Neural cell (in vitro differentiated cells): ENCODE results near the gene ABCA13. TPM values are rescaled to one million over a fixed set of nuclear protein-coding genes. Genes with fewer than 3 reads are reported as not detected.

Source experiments
- H2AFZ ChIP-seq: fragments of 200-600, 300-800 bp; sonication (generic), shearing (Covaris generic); 2 replicates; pipeline ENCODE4 v1.6.0; 2014; ENCODE audit warnings: low read depth, mild to moderate bottlenecking, antibody characterized with exemption, low read length, moderate library complexity
- H3F3A ChIP-seq: fragments of 200-600 bp; shearing (Covaris generic); 2 replicates; pipeline ENCODE4 v1.6.1; 2016; ENCODE audit warnings: mild to moderate bottlenecking, moderate library complexity, mixed read lengths, antibody characterized with exemption, low read length; ENCODE audit not compliant: insufficient read depth, poor library complexity, severe bottlenecking
- H3K27ac ChIP-seq: fragments of 200-600, 300-800 bp; sonication (generic), shearing (Covaris generic); 2 replicates; pipeline ENCODE4 v1.5.1; 2014; ENCODE audit warnings: mild to moderate bottlenecking, low read length, moderate library complexity
- H3K27me3 ChIP-seq: fragments of 300-800, 200-600 bp; sonication (generic), shearing (Covaris generic); 2 replicates; pipeline ENCODE4 v1.6.0; 2014; ENCODE audit warnings: mild to moderate bottlenecking, low read depth, low read length, moderate library complexity; ENCODE audit not compliant: insufficient read depth
- H3K36me3 ChIP-seq: fragments of 300-800, 200-600 bp; sonication (generic), shearing (Covaris generic); 2 replicates; pipeline ENCODE4 v1.5.1; 2014; ENCODE audit warnings: mild to moderate bottlenecking, antibody characterized with exemption, low read length, moderate library complexity; ENCODE audit not compliant: insufficient read depth
- H3K4me2 ChIP-seq: fragments of 300-800, 200-600 bp; sonication (generic), shearing (Covaris generic); 2 replicates; pipeline ENCODE4 v1.6.0; 2014; ENCODE audit warnings: mild to moderate bottlenecking, low read length
- H3K4me3 ChIP-seq: fragments of 300-800, 200-600 bp; sonication (generic), shearing (Covaris generic); 2 replicates; pipeline ENCODE4 v1.5.1; 2014; ENCODE audit warnings: mild to moderate bottlenecking, low read length, moderate library complexity
- H3K79me2 ChIP-seq: fragments of 200-600 bp; shearing (Covaris generic); replicated peaks from 2 replicates; pipeline ENCODE4 v1.6.0; 2014; ENCODE audit warnings: mild to moderate bottlenecking, low read length, moderate library complexity; ENCODE audit not compliant: insufficient read depth
- H3K9ac ChIP-seq: fragments of 300-800, 200-600 bp; sonication (generic), shearing (Covaris generic); 2 replicates; pipeline ENCODE4 v1.6.1; 2016; ENCODE audit warnings: mild to moderate bottlenecking, low read length, mixed read lengths
- H3K9me2 ChIP-seq: fragments of 200-600 bp; shearing (Covaris generic); 2 replicates; pipeline ENCODE4 v1.6.1; 2016; ENCODE audit warnings: mild to moderate bottlenecking, low read length, mixed read lengths; ENCODE audit not compliant: insufficient read depth
- H3K9me3 ChIP-seq: fragments of 200-600, 300-800 bp; sonication (generic), shearing (Covaris generic); 2 replicates; pipeline ENCODE4 v1.6.1; 2016; ENCODE audit warnings: mild to moderate bottlenecking, mixed run types, low read length, moderate library complexity, mixed read lengths
- H4K20me1 ChIP-seq: fragments of 200-600 bp; shearing (Covaris generic); 2 replicates; pipeline ENCODE4 v1.6.1; 2016; ENCODE audit warnings: mild to moderate bottlenecking, mixed run types; ENCODE audit not compliant: insufficient read depth
- CTCF ChIP-seq: fragments of 450-650 bp; IDR thresholded peaks from 2 replicates; pipeline ENCODE4 v1.5.1; 2014; ENCODE audit warnings: antibody characterized with exemption, mild to moderate bottlenecking, moderate library complexity; ENCODE audit not compliant: poor library complexity, severe bottlenecking
- EP300 ChIP-seq: fragments of 450-650 bp; conservative IDR thresholded peaks from 2 replicates; pipeline ENCODE4 v1.6.1; 2014; ENCODE audit warnings: antibody characterized with exemption, mild to moderate bottlenecking, moderate library complexity; ENCODE audit not compliant: poor library complexity, severe bottlenecking
- EZH2 ChIP-seq: fragments of 200-600, 300-800 bp; shearing (Covaris generic), sonication (generic); IDR thresholded peaks from 2 replicates; pipeline ENCODE4 v1.6.1; 2014; ENCODE audit warnings: antibody characterized with exemption, low read length, borderline replicate concordance, mild to moderate bottlenecking; ENCODE audit not compliant: insufficient read depth, poor library complexity, severe bottlenecking
- MXI1 ChIP-seq: fragments of 450-650 bp; conservative IDR thresholded peaks from 2 replicates; pipeline ENCODE4 v1.6.1; 2014; ENCODE audit warnings: antibody characterized with exemption, mild to moderate bottlenecking; ENCODE audit not compliant: poor library complexity, severe bottlenecking
- POLR2AphosphoS5 ChIP-seq: IDR thresholded peaks from 2 replicates; pipeline ENCODE4 v1.6.1; 2012
- RAD21 ChIP-seq: fragments of 450-650 bp; conservative IDR thresholded peaks from 2 replicates; pipeline ENCODE4 v1.6.1; 2014; ENCODE audit warnings: antibody characterized with exemption, mild to moderate bottlenecking, moderate library complexity
- REST ChIP-seq: IDR thresholded peaks from 2 replicates; pipeline ENCODE4 v1.6.1; 2012; ENCODE audit warnings: borderline replicate concordance
- SMC3 ChIP-seq: fragments of 450-650 bp; conservative IDR thresholded peaks from 2 replicates; pipeline ENCODE4 v1.6.1; 2014; ENCODE audit warnings: antibody characterized with exemption, mild to moderate bottlenecking, moderate library complexity; ENCODE audit not compliant: poor library complexity
- TAF1 ChIP-seq: IDR thresholded peaks from 2 replicates; pipeline ENCODE4 v1.6.1; 2012; ENCODE audit warnings: low read depth
- polyA plus RNA-seq: library from polyadenylated mRNA; depleted of rRNA; stranded (reverse); fragments of >200 nt; gene quantifications from 2 replicates; pipeline ENCODE4 v1.2.3, GENCODE V29; 2014

Gene ABCA13
- polyA plus RNA-seq, 1 donor from 2014 or later = 0.20 TPM

GRCh38 chr7:48446721-48447120, 275.5 kb downstream of the ABCA13 start:
- no peaks in the 10 kb centered on the region for H3K27me3 ChIP-seq
- H3K79me2 ChIP-seq = no peaks in the 10 kb centered on the region
- H3K4me2 ChIP-seq = no peak overlapping the region
- no peak overlapping the region for H3K27ac ChIP-seq
- H3K4me3 ChIP-seq = no peak overlapping the region
- H3F3A ChIP-seq = no peaks in the 10 kb centered on the region
- H3K9me3 ChIP-seq = no peaks in the 10 kb centered on the region
- H4K20me1 ChIP-seq = no peaks in the 10 kb centered on the region
- no peak overlapping the region for H2AFZ ChIP-seq
- no peaks in the 10 kb centered on the region for H3K9me2 ChIP-seq
- TF ChIP-seq POLR2AphosphoS5 (no peak), EP300 (no peak), TAF1 (no peak), REST (no peak), RAD21 (no peak), SMC3 (no peak)
- H3K9ac ChIP-seq = no peak overlapping the region
- H3K36me3 ChIP-seq = no peaks in the 10 kb centered on the region

GRCh38 chr7:48452218-48452617, 281.0 kb downstream of the ABCA13 start:
- Histone ChIP-seq H3K9me3 (no peaks in the 10 kb centered on the region), H3K27me3 (no peaks in the 10 kb centered on the region), H3K79me2 (no peaks in the 10 kb centered on the region), H3K9me2 (no peaks in the 10 kb centered on the region), H3K36me3 (no peaks in the 10 kb centered on the region), H3K4me3 (no peak overlapping the region), H2AFZ (no peak overlapping the region), H4K20me1 (no peaks in the 10 kb centered on the region), H3K27ac (no peak overlapping the region), H3K4me2 (no peak overlapping the region), H3F3A (no peaks in the 10 kb centered on the region), H3K9ac (no peak overlapping the region)
- TF ChIP-seq SMC3 (no peak), CTCF (no peak), TAF1 (no peak), REST (no peak), MXI1 (no peak), EZH2 (no peak), EP300 (no peak), POLR2AphosphoS5 (no peak), RAD21 (no peak)
